ENCODE data around the gene FGD6. TPM values are rescaled to one million over a fixed set of nuclear protein-coding genes. Genes with fewer than 3 reads are reported as not detected.
"Not testable (repeated sequence)": the region's sequence is repeated elsewhere in the genome, so short reads cannot be mapped to it uniquely, and the experiment has no call there.

Gene FGD6
- total RNA-seq, 1 experiment from 2014 or later = 23.5 TPM

DNA sequence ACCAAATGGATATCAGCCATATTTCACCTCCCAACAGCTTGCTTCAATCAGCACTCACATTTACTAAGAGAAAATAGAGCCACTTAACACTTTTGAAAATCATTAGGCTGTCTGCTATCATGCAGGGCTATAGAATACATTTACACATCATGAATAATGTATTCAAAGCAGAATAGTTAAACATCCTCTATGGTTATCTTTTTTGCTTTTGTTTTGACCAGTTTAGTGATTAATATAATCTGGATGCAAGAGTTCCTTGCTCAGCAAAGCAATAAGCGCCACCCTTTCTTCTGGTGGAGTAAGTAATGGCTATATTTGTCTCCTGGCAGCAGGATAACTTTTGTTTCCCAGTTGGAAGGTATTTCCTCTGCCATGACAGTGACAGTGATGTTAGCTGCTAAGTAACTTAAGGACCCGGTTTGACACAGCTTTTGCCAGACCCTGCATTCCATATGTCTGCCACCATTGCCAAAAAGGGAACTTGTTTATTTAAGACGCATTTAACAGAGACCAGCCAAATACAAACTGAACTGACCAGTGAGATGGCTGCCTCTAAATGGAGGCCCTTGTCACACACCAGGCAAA is 73.6 kb downstream of the FGD6 start:
- H3K27me3 Mint-ChIP-seq (ENCODE audit: insufficient read depth, unreplicated experiment) = no peaks in the 10 kb centered on the region
- no peak for DNase-seq
- no peak overlapping the region for H3K4me3 ChIP-seq (ENCODE audit: low read depth, low read length)
- H3K9me3 Mint-ChIP-seq (ENCODE audit: unreplicated experiment) = no peaks in the 10 kb centered on the region
- no peaks in the 10 kb centered on the region for H3K36me3 ChIP-seq (ENCODE audit: control insufficient read depth, insufficient read depth, low read length)
- no peaks in the 10 kb centered on the region; the same call in 1 of the 2 replicates for H3K4me1 ChIP-seq
- intact Hi-C loops (cut with micrococcal nuclease; ENCODE audit: unreplicated experiment) = no loop called here
- no peak overlapping the region for H3K27ac Mint-ChIP-seq (ENCODE audit: unreplicated experiment)
- ChIA-PET CTCF (no interaction called here), POLR2A (no interaction called here)
- BruUV-seq (replicated peaks) = no TSS peak
- H3K27me3 ChIP-seq (replicated peaks; ENCODE audit: control insufficient read depth, insufficient read depth, low read length) = no peaks in the 10 kb centered on the region
- TF ChIP-seq, protein P1, sequence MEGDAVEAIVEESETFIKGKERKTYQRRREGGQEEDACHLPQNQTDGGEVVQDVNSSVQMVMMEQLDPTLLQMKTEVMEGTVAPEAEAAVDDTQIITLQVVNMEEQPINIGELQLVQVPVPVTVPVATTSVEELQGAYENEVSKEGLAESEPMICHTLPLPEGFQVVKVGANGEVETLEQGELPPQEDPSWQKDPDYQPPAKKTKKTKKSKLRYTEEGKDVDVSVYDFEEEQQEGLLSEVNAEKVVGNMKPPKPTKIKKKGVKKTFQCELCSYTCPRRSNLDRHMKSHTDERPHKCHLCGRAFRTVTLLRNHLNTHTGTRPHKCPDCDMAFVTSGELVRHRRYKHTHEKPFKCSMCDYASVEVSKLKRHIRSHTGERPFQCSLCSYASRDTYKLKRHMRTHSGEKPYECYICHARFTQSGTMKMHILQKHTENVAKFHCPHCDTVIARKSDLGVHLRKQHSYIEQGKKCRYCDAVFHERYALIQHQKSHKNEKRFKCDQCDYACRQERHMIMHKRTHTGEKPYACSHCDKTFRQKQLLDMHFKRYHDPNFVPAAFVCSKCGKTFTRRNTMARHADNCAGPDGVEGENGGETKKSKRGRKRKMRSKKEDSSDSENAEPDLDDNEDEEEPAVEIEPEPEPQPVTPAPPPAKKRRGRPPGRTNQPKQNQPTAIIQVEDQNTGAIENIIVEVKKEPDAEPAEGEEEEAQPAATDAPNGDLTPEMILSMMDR (IDR thresholded peaks at IDR 0.05; ENCODE audit: insufficient read depth in 1 of 2, low read depth in 1 of 2, low read length in 1 of 2, severe bottlenecking in 1 of 2, unreplicated experiment in 1 of 2) = no peak
- no peaks in the 10 kb centered on the region for H3K4me1 Mint-ChIP-seq (ENCODE audit: low read depth, unreplicated experiment)
- H3K4me3 Mint-ChIP-seq (ENCODE audit: unreplicated experiment) = no peak overlapping the region
- H3K36me3 Mint-ChIP-seq (ENCODE audit: insufficient read depth, unreplicated experiment) = peaks cover 7% of the 10 kb centered on the region
- H3K9me3 ChIP-seq = no peaks in the 10 kb centered on the region

DNA sequence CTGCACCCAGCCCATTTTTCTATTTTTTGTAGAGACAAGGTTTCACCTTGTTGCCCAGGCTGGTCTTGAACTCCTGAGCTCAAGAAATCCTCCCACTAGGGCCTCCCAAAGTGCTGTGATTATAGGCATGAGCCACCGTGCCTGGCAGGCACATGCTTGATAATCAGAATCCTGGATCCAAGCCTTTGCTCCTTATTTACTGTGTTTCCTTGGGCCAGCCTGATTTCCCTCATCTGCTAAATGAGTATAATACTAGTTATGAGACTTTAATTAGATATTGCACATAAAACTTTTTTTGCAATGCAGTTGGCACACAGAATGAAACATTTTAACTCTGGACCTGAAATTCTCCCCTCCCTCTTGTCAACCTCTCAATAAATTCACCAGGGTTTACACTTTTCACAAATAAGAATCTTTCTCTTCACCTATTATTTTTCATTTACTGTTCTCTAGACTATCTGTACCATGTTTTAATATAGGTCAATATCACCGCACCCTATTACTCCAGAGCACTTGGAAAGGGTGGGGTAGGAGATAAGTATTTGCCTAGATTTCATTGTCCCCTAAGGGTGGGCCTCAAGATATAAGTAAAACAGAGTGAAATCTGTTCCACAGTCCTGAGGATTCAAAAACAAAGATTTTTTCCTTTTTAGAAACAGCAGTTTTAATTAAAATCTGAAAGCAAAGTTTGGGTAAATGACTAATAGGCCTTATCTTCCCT is 74.7 kb downstream of the FGD6 start:
- POLR2A ChIA-PET = no interaction called here
- no peak overlapping the region for H3K27ac Mint-ChIP-seq (ENCODE audit: unreplicated experiment)

DNA sequence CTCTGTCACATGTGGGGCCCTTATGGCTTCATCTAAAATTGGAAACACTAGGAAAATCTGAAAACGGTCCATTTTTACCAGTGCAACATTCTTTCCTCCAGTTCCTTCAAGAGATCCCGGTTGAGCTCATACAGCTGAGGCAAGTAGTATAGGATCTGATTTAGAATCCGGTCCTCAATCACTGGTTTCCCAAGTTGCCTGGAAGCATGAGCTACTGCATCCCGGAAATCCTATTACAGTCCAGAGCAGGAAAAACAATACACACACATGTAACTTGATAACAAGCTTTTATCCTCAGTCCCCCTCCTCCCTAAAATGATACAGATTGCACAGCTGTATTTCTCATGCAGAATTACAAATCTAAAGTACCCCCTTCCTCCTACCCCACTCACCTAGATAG is 76.0 kb downstream of the FGD6 start:
- Mint-ChIP-seq H3K36me3 (ENCODE audit: insufficient read depth, unreplicated experiment) (peaks cover 24% of the 10 kb centered on the region), H3K27ac (ENCODE audit: unreplicated experiment) (no peak overlapping the region), H3K4me3 (ENCODE audit: unreplicated experiment) (no peak overlapping the region), H3K27me3 (ENCODE audit: insufficient read depth, unreplicated experiment) (no peaks in the 10 kb centered on the region), H3K9me3 (ENCODE audit: unreplicated experiment) (no peaks in the 10 kb centered on the region), H3K4me1 (ENCODE audit: low read depth, unreplicated experiment) (no peaks in the 10 kb centered on the region)
- ChIA-PET CTCF (no interaction called here), POLR2A (no interaction called here)
- H3K36me3 ChIP-seq (ENCODE audit: control insufficient read depth, insufficient read depth, low read length) = no peaks in the 10 kb centered on the region
- TF ChIP-seq, protein P1 (IDR thresholded peaks at IDR 0.05; ENCODE audit: insufficient read depth in 1 of 2, low read depth in 1 of 2, low read length in 1 of 2, severe bottlenecking in 1 of 2, unreplicated experiment in 1 of 2) = no peak
- H3K27me3 ChIP-seq (replicated peaks; ENCODE audit: control insufficient read depth, insufficient read depth, low read length) = no peaks in the 10 kb centered on the region
- intact Hi-C loops (cut with micrococcal nuclease; ENCODE audit: unreplicated experiment) = no loop called here
- no peak for DNase-seq
- peaks cover 7% of the 10 kb centered on the region for H3K4me1 ChIP-seq
- no TSS peak for BruUV-seq (replicated peaks)
- H3K9me3 ChIP-seq = no peaks in the 10 kb centered on the region
- no peak overlapping the region for H3K4me3 ChIP-seq (ENCODE audit: low read depth, low read length)

More for the DNA sequence above, 74.7 kb downstream of the FGD6 start:
- no peaks in the 10 kb centered on the region for H3K27me3 ChIP-seq (replicated peaks; ENCODE audit: control insufficient read depth, insufficient read depth, low read length)
- CTCF ChIA-PET = no interaction called here
- H3K27me3 Mint-ChIP-seq (ENCODE audit: insufficient read depth, unreplicated experiment) = no peaks in the 10 kb centered on the region
- TF ChIP-seq, protein P1 (IDR thresholded peaks at IDR 0.05; ENCODE audit: insufficient read depth in 1 of 2, low read depth in 1 of 2, low read length in 1 of 2, severe bottlenecking in 1 of 2, unreplicated experiment in 1 of 2) = no peak
- H3K36me3 ChIP-seq (ENCODE audit: control insufficient read depth, insufficient read depth, low read length) = no peaks in the 10 kb centered on the region
- no peak overlapping the region for H3K4me3 Mint-ChIP-seq (ENCODE audit: unreplicated experiment)
- no peaks in the 10 kb centered on the region for H3K9me3 Mint-ChIP-seq (ENCODE audit: unreplicated experiment)
- intact Hi-C loops (cut with micrococcal nuclease; ENCODE audit: unreplicated experiment) = no loop called here
- no peak overlapping the region for H3K4me3 ChIP-seq (ENCODE audit: low read depth, low read length)
- no peaks in the 10 kb centered on the region for H3K9me3 ChIP-seq
- BruUV-seq (replicated peaks) = no TSS peak
- H3K4me1 Mint-ChIP-seq (ENCODE audit: low read depth, unreplicated experiment) = no peaks in the 10 kb centered on the region
- no peaks in the 10 kb centered on the region; the same call in 1 of the 2 replicates for H3K4me1 ChIP-seq
- no peak for DNase-seq
- peaks cover 13% of the 10 kb centered on the region for H3K36me3 Mint-ChIP-seq (ENCODE audit: insufficient read depth, unreplicated experiment)

DNA sequence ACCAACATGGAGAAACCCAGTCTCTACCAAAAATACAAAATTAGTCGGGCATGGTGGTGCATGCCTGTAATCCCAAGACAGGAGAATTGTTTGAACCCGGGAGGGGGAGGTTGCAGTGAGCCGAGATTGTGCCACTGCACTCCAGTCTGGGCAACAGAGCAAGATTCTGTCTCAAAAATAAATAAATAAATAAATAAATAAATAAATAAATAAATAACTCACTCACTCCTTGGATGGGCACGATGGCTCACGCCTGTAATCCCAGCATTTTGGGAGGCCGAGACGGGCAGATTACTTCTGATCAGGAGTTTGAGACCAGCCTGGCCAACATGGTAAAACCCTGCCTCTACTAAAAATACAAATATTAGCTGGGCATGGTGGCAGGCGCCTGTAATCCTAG is 79.2 kb downstream of the FGD6 start:
- DNase-seq; H3K9me3 ChIP-seq; H3K4me3 Mint-ChIP-seq (ENCODE audit: unreplicated experiment); CTCF ChIA-PET; H3K27me3 ChIP-seq (replicated peaks; ENCODE audit: control insufficient read depth, insufficient read depth, low read length); H3K4me1 Mint-ChIP-seq (ENCODE audit: low read depth, unreplicated experiment); H3K27ac Mint-ChIP-seq (ENCODE audit: unreplicated experiment); POLR2A ChIA-PET; H3K36me3 ChIP-seq (ENCODE audit: control insufficient read depth, insufficient read depth, low read length); H3K4me1 ChIP-seq; H3K4me3 ChIP-seq (ENCODE audit: low read depth, low read length); H3K9me3 Mint-ChIP-seq (ENCODE audit: unreplicated experiment); H3K27me3 Mint-ChIP-seq (ENCODE audit: insufficient read depth, unreplicated experiment); BruUV-seq (replicated peaks); intact Hi-C loops (cut with micrococcal nuclease; ENCODE audit: unreplicated experiment): not testable (repeated sequence)
- H3K36me3 Mint-ChIP-seq (ENCODE audit: insufficient read depth, unreplicated experiment) = peaks cover 25% of the 10 kb centered on the region
